Measurements from ENCODE around the gene BCORL1.

DNA sequence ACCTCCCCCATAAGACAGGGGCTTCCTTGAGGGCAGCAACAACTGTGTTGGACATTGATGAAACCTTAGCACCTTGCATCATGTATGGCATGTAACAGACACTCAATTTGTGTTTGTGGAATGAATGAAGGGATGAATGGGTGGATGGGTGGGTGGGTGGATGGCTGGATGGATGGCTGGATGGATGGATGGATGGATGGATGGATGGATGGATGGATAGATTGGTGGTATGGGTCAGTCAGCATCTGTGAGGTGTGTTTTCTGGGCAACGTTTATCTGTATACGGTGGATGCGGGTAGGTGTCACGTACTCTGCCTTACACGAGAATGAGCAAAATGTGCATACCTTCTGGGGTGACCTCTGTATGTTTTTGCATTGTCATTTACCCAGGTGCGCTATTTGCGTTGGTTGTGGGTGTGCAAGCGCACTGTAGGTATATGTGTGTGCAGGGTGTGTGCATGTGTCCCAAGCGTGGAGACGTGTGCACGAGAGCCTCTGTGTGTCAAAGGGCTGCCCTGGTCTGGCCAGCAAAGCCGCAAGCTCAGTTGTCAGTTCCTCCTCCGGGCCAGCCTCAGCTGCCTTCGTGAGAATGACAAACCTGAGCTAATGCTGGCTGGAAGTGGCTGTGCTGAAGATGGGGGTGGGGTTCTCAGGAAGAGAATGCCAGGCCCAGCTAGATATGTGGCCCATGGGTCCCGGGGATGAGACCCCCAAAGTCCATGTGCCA is 101.4 kb downstream of the BCORL1 start:
- no peak for TF ChIP-seq POLR2AphosphoS5 (IDR thresholded peaks at IDR 0.05)
- TF ChIP-seq, protein P1, sequence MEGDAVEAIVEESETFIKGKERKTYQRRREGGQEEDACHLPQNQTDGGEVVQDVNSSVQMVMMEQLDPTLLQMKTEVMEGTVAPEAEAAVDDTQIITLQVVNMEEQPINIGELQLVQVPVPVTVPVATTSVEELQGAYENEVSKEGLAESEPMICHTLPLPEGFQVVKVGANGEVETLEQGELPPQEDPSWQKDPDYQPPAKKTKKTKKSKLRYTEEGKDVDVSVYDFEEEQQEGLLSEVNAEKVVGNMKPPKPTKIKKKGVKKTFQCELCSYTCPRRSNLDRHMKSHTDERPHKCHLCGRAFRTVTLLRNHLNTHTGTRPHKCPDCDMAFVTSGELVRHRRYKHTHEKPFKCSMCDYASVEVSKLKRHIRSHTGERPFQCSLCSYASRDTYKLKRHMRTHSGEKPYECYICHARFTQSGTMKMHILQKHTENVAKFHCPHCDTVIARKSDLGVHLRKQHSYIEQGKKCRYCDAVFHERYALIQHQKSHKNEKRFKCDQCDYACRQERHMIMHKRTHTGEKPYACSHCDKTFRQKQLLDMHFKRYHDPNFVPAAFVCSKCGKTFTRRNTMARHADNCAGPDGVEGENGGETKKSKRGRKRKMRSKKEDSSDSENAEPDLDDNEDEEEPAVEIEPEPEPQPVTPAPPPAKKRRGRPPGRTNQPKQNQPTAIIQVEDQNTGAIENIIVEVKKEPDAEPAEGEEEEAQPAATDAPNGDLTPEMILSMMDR (IDR thresholded peaks at IDR 0.05; ENCODE audit: poor library complexity, severe bottlenecking) = no peak
- no peak for TF ChIP-seq EZH2 (IDR thresholded peaks at IDR 0.05; ENCODE audit: borderline replicate concordance, insufficient read depth, low read length, poor library complexity, severe bottlenecking)
- no peak for TF ChIP-seq EP300 (conservative IDR thresholded peaks at IDR 0.05; ENCODE audit: poor library complexity, severe bottlenecking)
- TF ChIP-seq TAF1 (IDR thresholded peaks at IDR 0.05; ENCODE audit: low read depth) = no peak
- no peak for TF ChIP-seq MXI1 (conservative IDR thresholded peaks at IDR 0.05; ENCODE audit: poor library complexity, severe bottlenecking)

Data from neural cell (in vitro differentiated cells).